Posterior cingulate gyrus (tissue), 11 donors: ENCODE results near the gene TMEM91.
"Not testable (repeated sequence)": the region's sequence is repeated elsewhere in the genome, so short reads cannot be mapped to it uniquely, and the experiment has no call there.

Source experiments
- DNase-seq, 10 donors: peaks; one replicate each; pipeline versions ENCODE4 v3.0.0 to v3.0.0-alpha.2; 2020 to 2021; ENCODE audit warnings: mixed read lengths in 3 of 10
- intact Hi-C: fragments of 100-400 bp; cut with DNase I; formaldehyde crosslinking; loops from one replicate; pipeline ENCODE4 v1.15.1; 2023

TMEM91 gene

DNA sequence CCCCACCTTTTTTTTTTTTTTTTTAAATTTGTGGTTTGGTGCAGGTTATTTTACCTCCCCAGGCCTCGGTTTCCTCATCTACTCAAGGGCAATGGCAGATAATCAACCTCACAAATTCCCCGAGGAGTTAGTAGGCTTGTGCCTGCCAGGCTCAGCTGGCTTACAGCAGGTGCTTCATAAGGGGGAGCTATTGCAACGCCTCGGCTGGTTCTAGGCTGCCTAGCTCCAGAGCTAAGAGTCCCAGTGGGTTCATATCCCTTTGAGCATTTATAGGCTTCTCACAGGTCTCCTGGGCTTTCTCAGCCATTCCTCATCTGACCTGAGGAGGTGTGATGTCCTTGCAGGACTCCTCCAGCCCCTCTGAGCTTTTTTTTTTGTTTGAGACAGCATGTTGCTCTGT lies 31.9 kb downstream of the TMEM91 start:
- intact Hi-C loops, result no loop called here
- peak in 1 of 10 donors; percentile 22 for DNase-seq

DNA sequence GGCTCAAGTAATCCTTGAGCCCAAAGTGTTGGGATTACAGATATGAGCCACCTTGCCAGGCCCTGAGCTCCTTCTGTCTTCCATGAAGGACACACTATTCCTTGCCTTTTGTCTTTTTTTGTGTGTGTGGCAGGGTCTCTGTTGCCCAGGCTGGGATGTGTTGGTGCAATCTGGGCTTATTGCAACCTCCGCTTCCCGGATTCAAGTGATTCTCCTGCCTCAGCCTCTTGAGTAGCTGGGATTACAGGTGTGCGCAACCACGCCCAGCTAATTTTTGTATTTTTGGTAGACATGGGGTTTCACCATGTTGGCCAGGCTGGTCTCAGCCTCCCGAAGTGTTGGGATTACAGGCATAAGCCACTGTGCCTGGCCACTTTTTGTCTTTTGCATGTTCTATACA lies 32.5 kb downstream of the TMEM91 start:
- DNase-seq, intact Hi-C loops: not testable (repeated sequence)

DNA sequence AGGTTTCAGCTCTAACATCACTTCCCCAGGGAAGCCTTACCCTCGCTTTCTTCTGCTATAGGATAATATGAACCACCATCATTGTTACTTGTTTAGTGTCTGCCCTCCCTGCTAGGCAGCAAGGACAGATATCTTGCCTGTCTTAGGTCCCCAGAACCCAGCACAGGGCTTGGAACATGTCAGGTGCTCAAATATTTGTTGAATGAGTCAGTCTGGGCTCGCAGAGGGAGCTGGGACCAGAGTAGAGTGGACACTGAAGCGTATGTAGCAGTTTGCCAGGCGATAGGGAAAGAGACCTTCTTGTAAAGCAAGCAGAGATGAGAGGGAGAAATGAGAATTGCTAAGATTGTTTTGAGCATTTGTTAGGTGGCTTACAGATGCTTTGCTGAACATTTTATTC lies 33.0 kb downstream of the TMEM91 start:
- no peak for DNase-seq
- intact Hi-C loops, result no loop called here

DNA sequence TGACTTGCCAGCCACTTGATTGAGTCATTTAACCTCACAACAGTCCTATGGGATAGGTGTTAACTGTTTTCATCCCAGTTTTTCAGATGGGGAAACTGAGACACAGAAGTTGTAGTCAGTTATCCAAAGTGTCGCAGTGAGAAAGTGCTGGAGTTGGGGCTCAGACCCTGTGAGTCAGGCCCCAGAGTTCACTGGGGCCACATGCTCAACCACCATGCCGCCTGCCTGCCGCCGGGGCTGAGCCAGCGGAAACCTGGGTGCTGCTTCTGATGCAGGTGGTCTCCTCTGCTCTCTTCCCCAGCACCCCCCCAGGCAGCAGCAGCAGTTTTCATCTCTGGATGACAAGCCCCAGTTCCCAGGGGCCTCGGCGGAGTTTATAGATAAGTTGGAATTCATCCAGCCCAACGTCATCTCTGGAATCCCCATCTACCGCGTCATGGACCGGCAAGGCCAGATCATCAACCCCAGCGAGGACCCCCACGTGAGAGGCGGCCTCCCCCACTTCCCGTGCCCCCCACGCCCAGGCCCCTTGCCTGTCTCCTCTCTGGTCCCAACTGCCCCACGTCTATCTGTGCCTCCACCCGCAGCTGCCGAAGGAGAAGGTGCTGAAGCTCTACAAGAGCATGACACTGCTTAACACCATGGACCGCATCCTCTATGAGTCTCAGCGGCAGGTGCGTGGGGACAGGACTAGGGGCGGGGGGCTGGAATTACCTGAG lies 34.2 kb downstream of the TMEM91 start:
- DNase-seq, result peak in 1 of 10 donors; percentile 57
- intact Hi-C loops, result no loop called here

DNA sequence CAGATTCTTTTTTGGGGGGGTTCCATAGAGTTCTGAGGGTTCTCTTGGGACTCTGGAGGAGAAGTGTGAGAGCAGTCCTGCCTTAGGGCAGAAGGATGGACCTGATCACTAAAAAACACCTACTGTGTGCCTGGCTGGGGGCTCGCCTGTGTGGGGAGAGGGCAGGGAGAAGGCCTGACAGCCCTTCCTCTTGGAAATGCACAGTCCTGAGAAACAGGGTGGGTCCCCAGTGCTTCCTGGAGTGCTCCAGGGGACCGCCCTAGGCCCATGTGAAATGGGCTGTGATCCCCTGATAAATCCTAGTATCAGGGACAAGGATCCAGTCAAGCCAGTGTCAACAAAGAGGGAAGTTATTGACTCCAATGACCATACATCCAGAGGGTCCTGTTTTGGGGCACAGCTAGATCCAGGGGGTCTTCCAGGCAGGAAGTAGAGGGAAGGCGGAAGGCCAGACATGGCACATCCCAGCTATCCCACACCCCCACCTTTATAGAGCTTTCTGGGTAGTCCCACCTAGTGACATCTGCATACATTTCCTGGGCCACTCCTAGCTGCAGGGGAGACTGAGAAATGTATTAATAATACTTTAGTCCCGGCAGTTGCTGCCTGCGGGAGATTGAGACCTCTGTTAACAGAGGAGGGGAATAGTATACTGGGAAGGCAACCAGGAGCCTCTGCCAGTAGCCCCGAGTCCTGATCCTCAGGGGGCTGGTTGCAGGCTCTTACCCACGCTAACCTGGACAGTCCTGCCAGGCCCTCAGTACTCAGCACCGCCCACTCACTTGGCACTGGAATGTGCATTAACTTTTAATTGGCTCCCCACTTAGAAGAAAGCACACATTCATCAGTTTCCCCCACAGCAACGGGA lies 35.0 kb downstream of the TMEM91 start:
- peak in 1 of 10 donors; percentile 10 for DNase-seq
- intact Hi-C loops, result no loop called here

DNA sequence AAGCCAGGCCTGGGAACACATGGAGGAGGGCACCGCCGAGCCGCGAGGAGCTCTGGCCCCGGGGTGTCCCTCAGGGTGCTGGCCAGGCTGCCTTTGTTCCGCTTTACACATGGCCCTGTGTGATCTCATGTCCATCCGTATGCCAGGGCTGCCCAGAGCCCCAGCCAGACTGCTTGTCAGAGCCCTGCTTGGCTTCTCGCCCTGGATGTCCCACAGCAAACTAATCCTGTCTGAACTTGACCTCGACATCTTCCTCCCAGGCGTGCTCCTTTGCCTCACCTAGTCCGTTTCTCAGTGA lies 35.6 kb downstream of the TMEM91 start:
- intact Hi-C loops, result no loop called here
- peak in 8 of 10 donors; percentile 28 to 96 (median 54) for DNase-seq

DNA sequence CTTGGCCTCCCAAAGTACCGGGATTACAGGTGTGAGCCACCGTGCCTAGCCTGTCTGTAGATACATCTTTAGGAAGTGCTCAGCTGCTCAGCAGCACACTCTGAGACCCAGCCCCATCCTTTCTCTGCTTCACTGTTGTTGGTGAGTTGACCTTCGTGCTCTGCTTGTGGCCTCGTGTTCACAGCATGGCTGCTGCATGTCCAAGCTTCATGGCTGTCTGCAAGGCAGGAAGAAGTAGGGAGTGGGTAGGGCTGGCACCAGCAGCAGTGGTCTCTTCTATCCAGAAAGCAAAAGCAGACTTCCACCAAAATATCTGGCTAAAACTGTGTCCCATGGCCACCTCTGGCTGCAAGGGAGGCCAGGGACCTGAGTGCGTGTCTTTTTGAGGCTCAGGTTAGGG lies 36.6 kb downstream of the TMEM91 start:
- no peak for DNase-seq
- intact Hi-C loops, result no loop called here

DNA sequence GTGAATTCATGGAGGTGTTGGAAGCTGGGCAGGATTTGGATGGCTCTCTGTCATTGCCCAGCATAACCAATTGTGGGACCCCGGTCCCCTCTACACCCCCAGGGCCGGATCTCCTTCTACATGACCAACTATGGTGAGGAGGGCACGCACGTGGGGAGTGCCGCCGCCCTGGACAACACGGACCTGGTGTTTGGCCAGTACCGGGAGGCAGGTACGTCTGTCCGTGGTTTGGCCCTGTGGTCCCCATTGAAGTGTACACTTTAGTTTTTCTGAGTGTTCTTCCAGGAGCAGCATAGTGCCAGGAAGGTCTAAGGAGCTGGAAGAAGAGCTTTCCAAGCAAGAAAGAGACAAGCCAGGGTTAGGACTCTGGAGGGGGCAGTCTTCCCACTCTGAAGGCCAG lies 37.6 kb downstream of the TMEM91 start:
- no peak for DNase-seq
- intact Hi-C loops, result no loop called here

DNA sequence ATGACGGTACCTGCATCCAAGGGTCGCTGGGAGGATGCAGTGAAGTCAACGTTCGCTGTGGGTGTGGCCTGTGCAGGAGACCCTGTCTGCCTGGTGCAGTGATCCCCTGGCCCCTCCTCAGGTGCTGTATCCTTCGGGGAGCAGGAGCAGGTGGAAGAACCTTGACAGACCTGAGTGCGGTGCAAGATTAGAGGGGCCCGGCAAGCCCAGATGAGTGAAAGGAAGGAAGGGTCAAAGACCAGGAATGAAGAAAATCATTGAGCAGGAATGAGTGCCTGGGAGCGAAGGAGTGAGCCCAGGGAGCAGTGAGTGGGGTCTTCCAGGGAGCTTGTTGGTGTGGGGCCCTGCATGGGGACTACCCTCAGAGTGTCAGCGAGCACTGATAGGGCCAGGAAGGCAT lies 38.1 kb downstream of the TMEM91 start:
- no peak for DNase-seq
- intact Hi-C loops, result no loop called here

DNA sequence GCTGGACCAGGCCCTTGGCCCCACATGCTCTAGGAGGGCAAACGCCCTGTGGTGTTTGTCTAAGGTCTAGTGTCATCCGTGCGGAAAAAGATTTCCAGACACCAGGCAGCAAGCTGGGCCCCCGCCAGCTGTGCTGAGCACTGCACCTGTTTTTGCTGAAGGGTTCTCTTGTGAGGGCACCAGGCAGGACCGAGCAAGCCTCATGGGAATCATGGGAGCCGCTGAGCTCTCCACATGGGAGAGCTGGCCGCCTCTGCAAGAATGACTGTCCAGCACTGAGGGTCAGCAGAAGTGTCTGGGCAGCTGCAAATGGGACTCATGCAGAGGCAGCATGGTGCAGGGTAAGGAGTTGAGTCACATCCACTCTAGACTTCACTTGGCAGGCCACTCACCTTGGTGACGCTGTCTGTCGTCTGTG lies 38.8 kb downstream of the TMEM91 start:
- DNase-seq, result peak in 1 of 10 donors; percentile 37

DNA sequence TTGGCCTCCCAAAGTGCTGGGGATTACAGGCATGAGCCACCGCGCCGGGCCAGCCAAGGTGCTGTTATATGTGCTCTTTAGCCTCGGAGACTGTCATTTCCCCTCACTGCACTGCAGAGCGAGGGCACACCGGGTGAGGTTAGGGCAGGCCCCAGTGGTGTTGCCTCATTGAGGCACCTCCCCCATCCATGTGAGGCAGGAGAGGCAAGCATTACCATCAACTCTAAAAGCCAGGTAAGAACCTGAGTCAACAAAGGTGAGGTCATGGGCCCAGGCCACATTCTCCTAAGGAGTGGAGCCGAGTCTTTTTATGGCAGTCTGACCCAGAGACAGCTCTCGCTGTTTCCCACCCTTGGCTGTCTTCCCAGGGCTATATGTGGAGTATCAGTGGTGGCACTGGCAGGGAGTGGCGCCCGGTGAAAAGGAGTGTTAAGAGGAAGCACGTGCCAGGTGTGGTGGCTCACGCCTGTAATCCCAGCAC lies 39.9 kb downstream of the TMEM91 start:
- no peak for DNase-seq
- intact Hi-C loops, result no loop called here

More for the DNA sequence above, 38.8 kb downstream of the TMEM91 start:
- intact Hi-C loops, result no loop called here

DNA sequence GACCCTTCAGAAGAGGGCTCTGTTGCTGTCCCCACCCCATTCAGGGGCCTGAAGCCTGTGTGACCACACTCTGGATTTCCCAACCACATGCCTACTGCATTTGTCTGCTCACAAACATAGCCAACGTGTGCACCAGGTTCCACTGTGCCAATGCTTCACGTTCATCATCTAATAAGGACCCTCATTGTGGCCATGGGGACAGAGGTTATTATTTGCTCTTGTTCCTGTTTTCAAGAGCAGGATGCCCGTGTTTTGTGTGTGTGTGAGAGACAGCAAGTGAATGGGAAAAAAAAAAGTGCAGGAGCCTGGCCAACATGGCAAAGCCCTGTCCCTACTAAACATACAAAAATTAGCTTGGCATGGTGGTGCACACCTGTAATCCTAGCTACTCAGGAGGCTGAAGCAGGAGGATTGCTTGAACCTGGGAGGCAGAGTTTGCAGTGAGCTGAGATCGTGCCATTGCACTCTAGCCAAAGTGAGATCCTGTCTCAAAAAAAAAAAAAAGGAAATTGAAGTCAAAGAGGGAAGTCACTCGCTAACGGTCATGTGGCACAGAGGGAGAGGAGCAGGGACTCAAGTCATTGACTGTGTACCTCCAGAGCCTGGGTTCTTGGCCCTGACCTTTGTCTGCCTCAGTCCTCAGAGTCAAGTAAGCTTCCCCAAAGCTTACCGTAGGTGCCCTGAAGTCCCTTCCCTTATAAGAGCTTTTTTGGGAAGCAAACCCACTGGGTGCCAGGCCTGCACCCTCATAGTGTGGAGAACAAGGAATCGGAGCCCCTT lies 44.0 kb downstream of the TMEM91 start:
- DNase-seq, result peak in 1 of 10 donors; percentile 26
- intact Hi-C loops, result no loop called here

DNA sequence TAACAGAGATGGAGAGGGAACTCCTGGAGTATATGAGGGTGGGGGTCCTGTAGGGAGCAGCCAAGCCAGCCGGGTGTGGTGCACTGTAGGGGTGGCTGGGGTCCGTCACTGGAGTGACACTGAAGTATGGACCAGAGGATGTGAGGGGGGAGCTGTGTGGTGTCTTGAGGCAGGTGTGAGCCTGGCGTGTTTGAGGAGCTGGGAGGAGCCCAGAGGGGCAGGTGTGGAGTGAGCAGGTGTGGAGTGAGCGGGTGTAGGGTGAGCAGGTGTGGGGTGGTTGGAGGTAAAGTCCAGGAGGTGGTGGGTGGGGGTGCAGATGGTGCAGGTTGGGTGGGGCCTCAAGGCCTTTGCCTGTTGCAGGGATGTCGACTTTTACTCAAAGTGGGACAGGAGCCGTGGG lies 45.0 kb downstream of the TMEM91 start:
- intact Hi-C loops, result no loop called here
- DNase-seq, result peak in 1 of 10 donors; percentile 24

DNA sequence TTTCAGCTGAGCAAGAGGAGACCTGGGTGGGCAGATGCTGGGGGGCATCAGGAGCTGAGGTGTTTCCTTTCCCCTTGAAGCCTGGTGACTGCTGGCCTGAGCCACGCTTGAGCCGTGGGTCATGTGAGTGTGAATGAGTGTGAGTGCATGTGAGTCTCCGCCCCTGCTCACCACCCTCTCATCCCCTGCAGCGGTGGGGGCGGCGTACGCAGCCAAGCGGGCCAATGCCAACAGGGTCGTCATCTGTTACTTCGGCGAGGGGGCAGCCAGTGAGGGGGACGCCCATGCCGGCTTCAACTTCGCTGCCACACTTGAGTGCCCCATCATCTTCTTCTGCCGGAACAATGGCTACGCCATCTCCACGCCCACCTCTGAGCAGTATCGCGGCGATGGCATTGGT lies 45.6 kb downstream of the TMEM91 start:
- intact Hi-C loops, result no loop called here
- DNase-seq, result peak in 1 of 10 donors; percentile 46

DNA sequence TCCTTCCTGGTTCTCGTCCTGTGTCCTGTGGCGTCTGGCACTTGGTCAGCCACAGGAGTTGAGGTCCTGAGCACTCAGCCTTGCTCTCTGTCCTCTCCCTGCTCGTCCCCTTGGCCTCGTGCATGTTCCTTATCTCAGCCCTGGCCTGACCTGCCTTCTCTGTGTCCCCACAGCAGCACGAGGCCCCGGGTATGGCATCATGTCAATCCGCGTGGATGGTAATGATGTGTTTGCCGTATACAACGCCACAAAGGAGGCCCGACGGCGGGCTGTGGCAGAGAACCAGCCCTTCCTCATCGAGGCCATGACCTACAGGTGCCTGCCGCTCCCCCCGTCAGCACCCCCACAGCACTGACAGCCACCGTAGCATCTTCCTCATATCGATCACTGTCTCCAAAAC lies 46.1 kb downstream of the TMEM91 start:
- intact Hi-C loops, result no loop called here
- peak in 1 of 10 donors; percentile 35 for DNase-seq

DNA sequence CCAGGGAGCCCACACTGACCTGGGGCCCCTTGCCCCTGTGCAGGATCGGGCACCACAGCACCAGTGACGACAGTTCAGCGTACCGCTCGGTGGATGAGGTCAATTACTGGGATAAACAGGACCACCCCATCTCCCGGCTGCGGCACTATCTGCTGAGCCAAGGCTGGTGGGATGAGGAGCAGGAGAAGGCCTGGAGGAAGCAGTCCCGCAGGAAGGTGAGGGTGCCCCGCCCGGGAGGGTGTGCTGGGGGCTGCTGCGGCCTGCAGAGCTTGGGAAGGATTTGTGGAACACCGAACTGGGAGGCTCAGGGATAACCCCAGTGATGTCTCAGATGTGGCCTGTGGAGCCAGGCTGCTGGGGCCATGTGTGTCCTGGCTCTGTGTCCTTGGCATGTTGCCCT lies 46.6 kb downstream of the TMEM91 start:
- intact Hi-C loops, result no loop called here
- DNase-seq, result peak in 1 of 10 donors; percentile 17

DNA sequence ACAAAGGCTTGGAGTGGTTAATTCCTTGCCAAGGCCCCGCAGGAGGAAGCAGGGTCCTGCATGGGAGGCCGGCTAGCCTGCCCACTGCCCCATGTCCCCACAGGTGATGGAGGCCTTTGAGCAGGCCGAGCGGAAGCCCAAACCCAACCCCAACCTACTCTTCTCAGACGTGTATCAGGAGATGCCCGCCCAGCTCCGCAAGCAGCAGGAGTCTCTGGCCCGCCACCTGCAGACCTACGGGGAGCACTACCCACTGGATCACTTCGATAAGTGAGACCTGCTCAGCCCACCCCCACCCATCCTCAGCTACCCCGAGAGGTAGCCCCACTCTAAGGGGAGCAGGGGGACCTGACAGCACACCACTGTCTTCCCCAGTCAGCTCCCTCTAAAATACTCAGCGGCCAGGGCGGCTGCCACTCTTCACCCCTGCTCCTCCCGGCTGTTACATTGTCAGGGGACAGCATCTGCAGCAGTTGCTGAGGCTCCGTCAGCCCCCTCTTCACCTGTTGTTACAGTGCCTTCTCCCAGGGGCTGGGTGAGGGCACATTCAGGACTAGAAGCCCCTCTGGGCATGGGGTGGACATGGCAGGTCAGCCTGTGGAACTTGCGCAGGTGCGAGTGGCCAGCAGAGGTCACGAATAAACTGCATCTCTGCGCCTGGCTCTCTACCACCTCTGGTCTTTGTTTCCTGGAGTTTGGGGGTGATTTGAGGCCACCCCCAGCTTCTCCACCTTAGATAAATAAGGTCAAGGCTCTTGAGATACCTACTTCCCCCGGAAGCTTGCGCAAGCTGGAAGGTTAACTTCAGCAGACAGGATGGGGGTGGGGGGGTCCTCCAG lies 48.2 kb downstream of the TMEM91 start:
- intact Hi-C loops, result no loop called here
- no peak for DNase-seq

DNA sequence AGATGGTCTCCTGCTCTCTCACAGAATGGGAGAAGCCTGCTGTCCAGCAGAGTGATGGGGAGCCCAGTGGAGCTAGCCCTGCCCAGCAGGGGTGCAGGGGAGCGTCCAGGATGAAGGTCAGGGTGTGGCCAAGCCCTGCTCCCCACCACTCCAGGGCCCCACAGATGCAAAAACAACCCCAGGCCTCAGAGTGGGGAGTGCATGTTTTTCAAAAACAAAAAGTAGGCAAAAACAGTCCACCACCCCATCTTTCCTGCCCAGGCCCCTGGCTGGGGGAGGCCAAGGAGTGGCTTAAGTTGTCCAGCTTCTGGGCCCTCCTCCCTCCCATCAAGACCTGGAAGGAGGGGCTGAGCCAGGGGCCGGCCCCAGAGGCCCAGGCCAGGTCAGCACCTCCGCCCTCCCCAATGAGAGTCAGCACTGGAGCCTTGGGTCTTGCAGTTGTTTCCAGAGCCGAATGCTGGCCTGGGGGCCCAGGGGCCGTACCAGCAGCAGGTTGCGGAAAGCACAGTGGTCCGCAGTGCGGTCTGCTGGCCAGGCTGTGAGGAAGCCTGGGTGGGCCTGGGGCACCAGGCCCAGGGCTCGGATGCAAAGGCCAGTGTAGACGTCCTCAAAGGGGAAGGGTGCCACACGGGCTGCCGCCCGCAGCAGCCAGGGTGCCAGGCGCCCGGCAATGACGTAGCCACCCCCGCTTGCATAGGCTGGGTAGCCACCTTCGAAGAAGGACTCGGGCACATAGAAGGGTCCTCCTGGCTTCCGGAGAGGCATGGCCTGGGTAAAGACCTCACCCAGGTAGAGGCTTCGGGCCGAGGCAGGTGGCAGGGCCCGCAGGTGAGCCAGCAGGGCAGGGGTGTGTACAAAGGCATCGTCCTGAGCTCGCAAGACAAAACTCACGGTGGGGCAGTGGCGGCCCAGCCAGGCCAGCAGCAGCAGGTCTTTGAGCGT lies 49.1 kb downstream of the TMEM91 start:
- DNase-seq, result no peak
- intact Hi-C loops, result no loop called here
